LNCaP clone FGC (cell line): Measurements from ENCODE around the gene ZNF14.
"Not testable (repeated sequence)": the region's sequence is repeated elsewhere in the genome, so short reads cannot be mapped to it uniquely, and the experiment has no call there.

Source experiments
- DNase-seq: peaks from one replicate; pipeline ENCODE4 v3.0.0-alpha.2; 2011; ENCODE audit warnings: low read depth
- H3K4me3 ChIP-seq: 2 replicates; pipeline ENCODE4 v1.5.1; 2011; ENCODE audit warnings: mild to moderate bottlenecking, low read depth, low read length, control low read depth
- CTCF ChIP-seq: IDR thresholded peaks from 2 replicates; pipeline ENCODE4 v1.5.1; 2012; ENCODE audit warnings: mild to moderate bottlenecking; ENCODE audit not compliant: control insufficient read depth, insufficient read depth; ENCODE audit errors: extremely low read depth

ZNF14 gene

GRCh38 chr19:19674315-19674714, 58.6 kb downstream of the ZNF14 start:
- H3K4me3 ChIP-seq, result no peak overlapping the region
- no peak for DNase-seq
- TF ChIP-seq CTCF, result no peak

GRCh38 chr19:19672816-19673215, 60.1 kb downstream of the ZNF14 start:
- TF ChIP-seq CTCF, result no peak
- no peak overlapping the region for H3K4me3 ChIP-seq
- DNase-seq, result no peak

GRCh38 chr19:19670070-19670551, 62.8 kb downstream of the ZNF14 start:
- DNase-seq, result no peak
- TF ChIP-seq CTCF, result no peak
- H3K4me3 ChIP-seq, result peak overlapping the region; percentile 93

- no peak for TF ChIP-seq CTCF
- peak within 1 kb of the TSS; percentile 93 for H3K4me3 ChIP-seq
- peak; percentile 62 for DNase-seq
Observed at GRCh38 chr19:19668230-19669012, 64.5 kb downstream of the ZNF14 start, which contains the start of gene ZNF101. Gene ZNF101, plus strand, starts transcription at chr19:19668839. Its CDS starts 125 bp downstream, at chr19:19668964.

- not testable (repeated sequence) for H3K4me3 ChIP-seq, DNase-seq
Observed at GRCh38 chr19:19665420-19665948, 67.4 kb downstream of the ZNF14 start.

GRCh38 chr19:19663256-19664120, 69.4 kb downstream of the ZNF14 start, which contains the start of gene ATP13A1:
Gene ATP13A1, minus strand, starts transcription at chr19:19663676. Its CDS starts 10 bp downstream, at chr19:19663666.
- peak; percentile 98 for DNase-seq
- TF ChIP-seq CTCF, result 0 out of 2 replicates have a peak, but pooled peaks have one; percentile 13
- H3K4me3 ChIP-seq, result peak within 1 kb of the TSS; percentile 98

- peak overlapping the region; percentile 98 for H3K4me3 ChIP-seq
- TF ChIP-seq CTCF, result no peak
- DNase-seq, result no peak
Observed at GRCh38 chr19:19662871-19663255, 70.0 kb downstream of the ZNF14 start.
